Heart left ventricle (tissue), 16 donors: Measurements from ENCODE around the gene RAB22A. TPM values are rescaled to one million over a fixed set of nuclear protein-coding genes. Genes with fewer than 3 reads are reported as not detected.
A peak's percentile ranks its signal among the peaks of the same experiment; 100 is the strongest.

ENCODE experiments used
- ATAC-seq, 4 donors: fragments of 200-7000 bp; cut with Tn5 transposase; one replicate each; pipeline ENCODE4 v1.9.1; 2020 to 2022; ENCODE audit warnings: moderate library complexity in 4 of 4, mild to moderate bottlenecking in 3 of 4, moderate number of reproducible peaks in 1 of 4
- DNase-seq, 5 donors: peaks; one replicate each; pipeline ENCODE4 v3.0.0-alpha.2; 2020
- H3K27ac ChIP-seq, 12 donors: fragments of 200-600 bp; sonication (generic) in 4 of 12; one replicate each; pipeline versions ENCODE4 v1.5.0 to v1.8.0; 2016 to 2022; ENCODE audit warnings: mild to moderate bottlenecking in 2 of 12
- H3K27me3 ChIP-seq, 9 donors: fragments of 200-600 bp; sonication (generic) in 2 of 9; one replicate each; pipeline versions ENCODE4 v1.5.1 to v1.8.0; 2016 to 2022; ENCODE audit warnings: mild to moderate bottlenecking in 3 of 9
- H3K36me3 ChIP-seq, 9 donors: fragments of 200-600 bp; sonication (generic) in 2 of 9; one replicate each; pipeline versions ENCODE4 v1.5.0 to v1.8.0; 2018 to 2022; ENCODE audit warnings: mild to moderate bottlenecking in 2 of 9
- H3K4me1 ChIP-seq, 12 donors: fragments of 200-600 bp; sonication (generic) in 4 of 12; one replicate each; pipeline versions ENCODE4 v1.5.0 to v1.8.0; 2016 to 2022; ENCODE audit warnings: mild to moderate bottlenecking in 3 of 12
- H3K4me3 ChIP-seq, 12 donors: fragments of 200-600 bp; sonication (generic) in 4 of 12; one replicate each; pipeline versions ENCODE4 v1.5.0 to v1.8.0; 2017 to 2022; ENCODE audit warnings: mild to moderate bottlenecking in 9 of 12, moderate library complexity in 4 of 12
- H3K9me3 ChIP-seq, 12 donors: fragments of 200-600 bp; sonication (generic) in 4 of 12; one replicate each; pipeline versions ENCODE4 v1.5.0 to v1.8.0; 2016 to 2022; ENCODE audit warnings: mild to moderate bottlenecking in 1 of 12
- CTCF ChIP-seq, 12 donors: fragments of 200-600 bp; sonication (generic) in 4 of 12; IDR thresholded peaks; one replicate each; pipeline versions ENCODE4 v1.5.0 to v1.8.0; 2018 to 2022; ENCODE audit warnings: antibody characterized with exemption in 12 of 12, mild to moderate bottlenecking in 5 of 12
- POLR2A ChIP-seq, 2 donors: fragments of 450-650 bp; IDR thresholded peaks; one replicate each; pipeline ENCODE4 v1.6.1; 2017; ENCODE audit warnings: antibody characterized with exemption in 2 of 2, mild to moderate bottlenecking in 2 of 2, moderate library complexity in 2 of 2
- WGBS, 4 donors: extraction: QIAGEN DNeasy Blood & Tissue Kit in 2 of 4; methylation state at CpG; one replicate each; pipeline versions ENCODE4 v1.1.5 to v1.1.7; 2013 to 2018; 5-methylcytosine and 5-hydroxymethylcytosine counted together
- intact Hi-C, 10 donors: fragments of 100-400 bp; cut with DNase I; formaldehyde crosslinking; loops; one replicate each; pipeline versions ENCODE4 v1.11.1 to v1.14.2; 2022
- polyA plus RNA-seq, 2 donors: library from polyadenylated mRNA; stranded (reverse); fragments of 200-250 nt; gene quantifications; one replicate each; pipeline ENCODE4 v1.2.3, GENCODE V29; 2013
- total RNA-seq, 9 donors: library from RNA; depleted of rRNA in 2 of 9; stranded (reverse); fragments of >200 nt in 2 of 9; fragmentation: NEBNext Ultra II Directional in 3 of 9; extraction: Animal tissue kit (Norgen Biotek cat#: 25700) in 3 of 9; gene quantifications; one replicate each; pipeline versions ENCODE4 v1.1.0 to v1.2.4, GENCODE V29; 2016 to 2023
- donor health status: ischemic (EF 13 %, LVEDD 7.1; RV severe dilation, severe dysfunction).
- donor health status: healthy with polysubstance abuse.
- donor health status: DM: no; HTN: yes; CAD: no.
- donor health status: DM: no; HTN: no; CAD: no.
- donor health status: ischemic (EF 25% LVEDD 6.9; RV normal size, moderate dysfunction).
- donor health status: ischemic (EF 25% LVEDD 5.7; RV mildly dilated, moderate dysfunction).
- donor health status: healthy.
- donor health status: DM: yes; HTN: yes; CAD: no.
- donor health status: ischemic (EF 35%, LVEDD 5.7; RV mildly dilated, moderate dysfunction).
- donor health status: nonischemic (EF 11% LVEDD 7.7; RV severe dilation, severe dysfunction).
- donor health status: DM: yes; HTN: yes; CAD: no.
- donor health status: PGD.
- donor health status: ischemic (EF 29% LVEDD 5.4; RV normal size, mild dysfunction).
- donor health status: nonischemic (EF 23%, LVEDD 6.1; RV moderate dilation, normal function).

The RAB22A gene
- total and polyA plus RNA-seq, 11 donors = 3.0 to 9.7 (median 6.4) TPM

GRCh38 chr20:58330687-58331086 lies 21.2 kb downstream of the RAB22A start:
- H3K36me3 ChIP-seq = no peaks in the 10 kb centered on the region
- TF ChIP-seq POLR2A (IDR thresholded peaks at IDR 0.05) = no peak
- TF ChIP-seq CTCF (IDR thresholded peaks at IDR 0.05) = no peak
- ATAC-seq = peak in 1 of 4 donors; percentile 26
- no peaks in the 10 kb centered on the region for H3K27me3 ChIP-seq
- H3K4me3 ChIP-seq = no peak overlapping the region
- peak in 2 of 5 donors; percentile 27 to 40 for DNase-seq
- no peak overlapping the region for H3K27ac ChIP-seq
- intact Hi-C loops = no loop called here
- peaks cover 0 to 40% (median 14%) of the 10 kb centered on the region in 12 donors for H3K4me1 ChIP-seq
- WGBS, 4 donors = 39 to 43% (median 39%) methylated on average over 1 of the region's 1 CpG
- no peaks in the 10 kb centered on the region for H3K9me3 ChIP-seq

GRCh38 chr20:58331961-58332551 lies 22.5 kb downstream of the RAB22A start:
- ATAC-seq (no peak), DNase-seq (no peak)
- H3K4me3 ChIP-seq = no peak overlapping the region
- peaks cover 0 to 35% (median 12%) of the 10 kb centered on the region in 12 donors for H3K4me1 ChIP-seq
- 55 to 91% (median 79%) methylated on average over 3 of the region's 3 CpGs for WGBS, 4 donors
- H3K9me3 ChIP-seq = no peaks in the 10 kb centered on the region
- TF ChIP-seq POLR2A (IDR thresholded peaks at IDR 0.05) (no peak), CTCF (IDR thresholded peaks at IDR 0.05) (no peak)
- H3K27ac ChIP-seq = no peak overlapping the region
- intact Hi-C loops = no loop called here
- H3K36me3 ChIP-seq = no peaks in the 10 kb centered on the region
- no peaks in the 10 kb centered on the region for H3K27me3 ChIP-seq

- ATAC-seq = no peak
- Histone ChIP-seq H3K4me3 (no peak overlapping the region), H3K9me3 (no peaks in the 10 kb centered on the region), H3K27ac (no peak overlapping the region), H3K36me3 (peaks cover 0 to 15% (median 8%) of the 10 kb centered on the region in 9 donors), H3K4me1 (peaks cover 0 to 19% (median 0%) of the 10 kb centered on the region in 12 donors), H3K27me3 (no peaks in the 10 kb centered on the region)
- no peak for DNase-seq
- 89 to 99% (median 97%) methylated on average over 6 of the region's 6 CpGs for WGBS, 4 donors
- TF ChIP-seq CTCF (IDR thresholded peaks at IDR 0.05) (no peak), POLR2A (IDR thresholded peaks at IDR 0.05) (no peak)
- intact Hi-C loops = no loop called here
Measured at GRCh38 chr20:58339741-58340140, 30.2 kb downstream of the RAB22A start.

GRCh38 chr20:58340151-58340550 lies 30.6 kb downstream of the RAB22A start:
- Histone ChIP-seq H3K36me3 (peaks cover 0 to 19% (median 11%) of the 10 kb centered on the region in 9 donors), H3K27ac (no peak overlapping the region), H3K4me3 (no peak overlapping the region), H3K9me3 (no peaks in the 10 kb centered on the region), H3K4me1 (peaks cover 0 to 19% (median 0%) of the 10 kb centered on the region in 12 donors), H3K27me3 (no peaks in the 10 kb centered on the region)
- WGBS, 4 donors = 89 to 95% (median 94%) methylated on average over 4 of the region's 4 CpGs
- intact Hi-C loops = no loop called here
- ATAC-seq (no peak), DNase-seq (no peak)
- TF ChIP-seq CTCF (IDR thresholded peaks at IDR 0.05) (no peak), POLR2A (IDR thresholded peaks at IDR 0.05) (no peak)
